GM10847 (cell line): ENCODE measurements around the gene LRIT1.

Experiments used
- POLR2A ChIP-seq: IDR thresholded peaks from 2 replicates; pipeline ENCODE4 v1.6.1; 2011; ENCODE audit not compliant: insufficient read length; ENCODE audit errors: extremely low read depth

Gene LRIT1

DNA sequence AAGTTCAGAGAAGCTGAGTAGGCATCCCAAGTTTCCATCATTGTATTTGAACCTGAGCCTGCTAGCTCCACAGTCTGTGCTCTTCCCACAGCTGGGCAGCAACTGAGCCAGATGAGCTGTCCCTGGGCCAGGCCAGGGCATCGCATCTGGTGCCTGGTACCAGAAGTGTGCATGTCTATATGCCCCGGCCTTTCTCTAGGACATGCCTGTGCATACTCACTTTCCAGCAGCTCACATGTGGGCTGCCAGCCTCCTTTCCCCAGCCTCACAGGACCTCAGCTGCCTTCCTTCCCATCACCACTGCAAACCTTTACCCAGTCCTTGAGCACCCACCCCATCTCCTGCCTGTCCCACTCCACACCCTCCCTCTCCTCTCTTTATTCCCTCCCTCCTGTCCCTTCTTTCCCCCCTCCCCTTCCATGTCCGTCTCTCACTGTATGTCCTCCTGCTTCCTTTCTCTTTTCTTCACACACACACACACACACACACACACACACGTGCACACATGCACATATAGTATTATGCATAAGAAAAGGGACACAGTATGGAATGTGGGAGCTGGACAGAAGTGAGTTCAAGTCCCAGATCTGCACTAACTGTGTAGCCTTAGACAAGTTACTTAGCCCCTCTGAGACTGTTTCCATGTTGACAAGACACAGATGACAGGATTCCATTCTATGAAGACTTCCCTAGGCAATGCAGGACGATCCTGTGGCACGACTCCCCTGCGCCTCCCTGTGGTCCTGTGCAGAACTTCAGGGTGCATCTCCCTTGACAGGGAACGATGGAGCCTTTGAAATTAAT, 36.1 kb downstream of the LRIT1 start:
- TF ChIP-seq POLR2A, result no peak

DNA sequence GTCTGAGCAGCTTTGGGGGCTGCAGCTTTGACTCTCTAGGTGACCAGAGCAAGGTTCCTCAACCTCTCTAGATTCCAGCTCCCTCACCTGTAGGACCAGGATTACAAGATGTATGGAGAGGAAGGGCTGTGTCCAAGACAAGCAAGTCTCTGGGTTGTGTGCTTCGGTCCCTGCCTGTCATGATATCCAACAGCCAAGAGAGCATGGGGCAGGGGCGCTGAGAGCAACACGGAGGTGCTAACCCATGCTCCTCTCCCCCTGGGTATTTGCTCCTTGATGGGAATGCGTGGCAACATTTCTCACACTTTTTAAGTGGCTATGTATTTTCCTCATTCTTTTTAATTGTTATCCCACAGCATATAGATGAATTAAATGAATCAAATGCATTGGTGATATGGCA, 36.7 kb downstream of the LRIT1 start:
- no peak for TF ChIP-seq POLR2A

DNA sequence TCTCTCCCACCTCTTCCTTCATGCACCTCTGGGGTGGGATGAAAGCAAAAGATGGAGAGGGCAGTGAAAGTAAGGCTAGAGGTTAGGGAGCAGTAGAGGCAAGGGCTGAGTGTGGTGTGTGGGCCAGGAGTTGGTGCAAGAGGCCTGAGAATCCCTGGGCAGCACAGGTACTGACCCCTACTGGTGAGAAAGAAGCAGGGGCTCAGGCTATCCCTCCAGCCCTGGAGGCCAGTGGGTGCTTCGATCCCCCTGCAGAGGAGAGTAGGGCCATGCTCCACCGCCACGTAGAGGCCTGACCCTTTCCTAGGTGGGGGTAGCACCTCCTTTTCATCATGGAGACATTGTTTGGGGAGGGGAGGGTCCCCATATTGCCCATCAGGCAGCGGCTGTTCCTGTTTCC, 37.2 kb downstream of the LRIT1 start:
- no peak for TF ChIP-seq POLR2A

DNA sequence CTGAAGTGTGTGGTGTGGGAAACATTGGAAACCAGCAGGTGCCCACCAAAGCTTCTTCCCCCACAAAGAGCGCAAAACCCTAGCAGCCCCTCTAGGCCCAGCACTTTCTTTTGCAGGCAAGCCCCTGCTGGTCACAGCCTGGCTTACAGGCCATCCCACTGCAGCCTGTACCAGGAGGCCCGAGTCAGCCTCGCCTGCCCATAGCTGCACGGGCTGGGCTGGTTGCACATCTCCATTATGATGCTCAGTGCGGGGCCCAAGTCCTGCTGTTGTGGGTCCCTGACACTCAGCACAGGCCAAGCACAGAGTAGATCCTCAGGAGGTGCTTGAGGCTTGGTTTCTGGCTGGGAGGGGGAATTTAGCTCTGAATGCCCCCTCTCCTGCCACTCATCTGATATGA, 39.0 kb downstream of the LRIT1 start:
- TF ChIP-seq POLR2A, result no peak

DNA sequence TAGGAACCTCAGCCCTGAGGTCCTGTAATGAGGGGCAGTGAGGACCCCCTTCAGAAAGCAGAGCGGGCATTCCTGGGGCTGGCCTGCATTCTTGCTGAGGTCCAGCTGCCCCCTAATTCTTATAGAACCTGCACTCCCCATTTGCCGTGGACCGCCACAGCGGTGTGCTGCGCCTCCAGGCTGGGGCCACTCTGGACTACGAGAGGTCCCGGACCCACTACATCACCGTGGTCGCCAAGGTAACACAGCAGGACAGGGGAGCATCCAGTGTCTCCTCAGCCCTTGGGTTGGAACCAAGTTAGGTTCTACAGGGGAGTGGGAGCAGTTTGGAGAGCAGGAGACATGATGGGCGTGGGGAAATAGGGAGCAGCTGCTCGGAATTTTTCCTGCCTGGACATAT, 39.7 kb downstream of the LRIT1 start:
- no peak for TF ChIP-seq POLR2A

DNA sequence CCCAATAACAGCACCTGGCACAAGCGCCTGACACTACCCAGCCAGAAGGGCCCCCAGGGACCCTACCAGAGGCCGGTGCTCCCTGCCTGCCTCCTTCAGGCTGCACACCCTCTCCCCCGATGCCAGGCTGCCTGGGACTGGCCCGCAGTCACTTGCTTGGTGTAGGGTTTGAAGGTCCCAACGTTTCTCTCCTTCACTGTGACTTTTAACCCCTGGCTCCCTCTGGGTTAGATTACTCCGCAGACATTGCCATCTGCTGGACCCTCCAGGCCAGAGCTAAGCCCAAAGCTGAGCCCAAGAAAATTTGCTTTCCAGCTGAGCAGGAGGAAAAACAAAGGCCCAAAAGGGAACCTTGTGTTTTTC, 40.1 kb downstream of the LRIT1 start:
- TF ChIP-seq POLR2A, result no peak

DNA sequence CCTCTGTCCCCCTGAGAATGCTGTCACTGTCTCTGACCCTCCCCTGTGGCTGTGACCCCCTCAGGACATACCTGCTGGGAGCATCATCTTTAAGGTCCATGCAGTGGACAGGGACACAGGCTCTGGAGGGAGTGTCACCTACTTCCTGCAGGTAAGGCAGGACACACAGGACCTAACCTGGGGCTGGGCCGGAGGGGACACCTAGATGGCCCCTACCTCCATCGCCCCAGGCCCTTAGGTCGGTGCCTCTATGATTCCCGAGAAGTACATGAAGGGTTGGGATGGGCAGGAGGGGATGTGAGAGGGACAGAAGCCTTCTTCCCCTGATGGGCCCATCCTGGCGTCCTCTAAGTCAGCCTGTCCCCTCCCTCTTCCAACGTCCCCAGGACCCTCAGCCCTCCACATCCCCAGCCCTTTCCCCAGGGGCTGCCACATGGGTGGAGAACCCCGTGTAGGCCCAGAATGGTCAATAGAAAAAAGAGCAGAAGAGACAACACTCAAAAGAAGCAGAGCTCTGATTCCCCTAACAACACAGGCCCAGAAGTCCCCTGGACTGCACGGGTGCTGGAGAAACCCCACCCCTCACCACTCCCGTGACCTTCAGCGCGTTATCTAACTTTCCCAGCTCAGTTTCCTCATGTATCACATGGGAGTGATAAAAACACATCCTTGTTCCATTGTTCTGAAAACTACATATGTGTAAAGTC, 40.7 kb downstream of the LRIT1 start:
- no peak for TF ChIP-seq POLR2A

DNA sequence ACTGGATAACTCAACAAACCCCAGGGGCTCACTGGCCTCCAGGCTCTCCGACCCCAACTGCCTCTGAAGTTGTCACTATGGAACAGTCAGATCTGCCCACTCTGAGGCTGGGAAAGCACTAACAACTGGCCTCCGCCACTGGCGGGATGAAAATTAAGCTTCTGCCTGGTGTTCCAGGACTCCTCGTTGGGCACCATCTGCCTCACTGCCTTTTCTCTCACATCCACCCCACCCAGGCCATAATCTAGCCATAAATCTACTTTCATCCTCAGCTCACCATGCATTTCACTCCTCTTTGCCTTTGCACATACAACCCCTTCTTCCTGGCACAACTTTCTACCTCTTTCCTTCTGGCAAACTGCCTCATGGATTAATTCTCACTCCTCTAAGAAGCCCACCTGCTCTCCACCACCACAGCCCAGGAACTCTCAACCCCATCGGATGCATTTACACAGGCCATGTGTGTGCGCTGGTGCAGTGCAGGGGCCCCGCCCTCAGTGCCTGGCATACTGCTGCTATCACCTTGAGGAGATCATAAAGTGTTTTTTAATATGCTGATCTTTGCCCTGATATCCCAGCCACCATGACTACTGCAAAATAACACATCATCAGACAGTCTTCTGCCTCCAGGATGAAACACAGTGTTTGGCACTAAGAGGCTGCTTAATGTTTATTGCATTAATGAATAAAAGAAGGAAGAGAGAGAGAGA, 43.0 kb downstream of the LRIT1 start:
- no peak for TF ChIP-seq POLR2A

DNA sequence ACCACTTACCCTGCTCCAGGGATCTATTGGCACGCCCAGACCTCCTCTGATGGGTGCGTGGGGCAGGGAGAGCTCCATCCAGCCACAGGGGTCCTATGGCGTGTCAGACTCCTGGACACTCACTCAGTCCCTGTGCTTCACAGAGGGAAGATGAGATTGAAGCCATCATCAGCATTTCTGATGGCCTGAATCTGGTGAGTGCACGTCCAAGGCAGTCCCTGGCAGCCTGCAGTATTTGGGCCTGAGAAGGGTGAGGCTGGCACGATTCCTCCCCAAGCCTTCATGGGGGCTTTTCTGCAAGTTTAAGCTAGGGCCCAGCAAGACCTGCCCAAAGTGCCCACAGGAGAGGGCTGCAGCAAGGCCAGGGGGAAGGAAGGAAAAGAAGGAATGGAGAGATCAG, 43.7 kb downstream of the LRIT1 start:
- no peak for TF ChIP-seq POLR2A

DNA sequence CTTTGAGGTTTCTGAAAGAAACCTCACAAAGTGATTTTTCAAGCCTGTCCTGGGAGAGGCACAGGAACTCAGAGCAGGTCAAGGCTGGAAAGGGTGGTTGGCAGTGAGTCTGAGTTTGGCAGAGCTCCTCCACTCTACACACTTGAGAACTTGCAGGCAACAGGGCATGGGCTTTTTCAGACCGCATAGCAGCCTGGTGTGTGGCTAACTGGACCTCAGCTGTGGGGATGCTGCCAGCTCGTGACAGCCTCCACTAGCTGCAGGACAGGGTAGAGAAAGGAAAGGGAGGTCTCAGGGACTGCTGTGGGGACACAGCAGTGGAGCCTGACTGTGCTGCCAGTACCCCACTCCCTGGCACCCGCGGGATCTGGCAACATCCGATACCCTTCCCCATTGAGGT, 44.4 kb downstream of the LRIT1 start:
- no peak for TF ChIP-seq POLR2A

DNA sequence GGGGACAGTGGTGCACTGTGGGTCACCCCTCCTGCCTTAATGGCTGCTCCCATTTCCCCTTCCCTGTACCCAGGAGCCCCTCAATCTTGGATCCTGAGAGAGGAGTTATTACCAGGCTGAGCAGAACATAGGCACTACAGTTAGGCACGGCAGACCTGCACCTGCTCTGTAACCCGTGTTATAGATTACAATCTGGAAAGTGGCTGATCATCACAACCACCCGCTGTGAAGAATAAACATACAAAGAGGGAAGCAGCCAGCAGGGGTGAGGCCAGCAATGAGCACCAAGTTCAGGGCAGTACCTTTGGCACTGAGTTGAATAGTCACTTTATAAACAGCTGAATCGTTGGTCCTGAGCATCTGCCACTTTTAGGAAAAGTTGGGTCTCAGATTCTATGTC, 45.3 kb downstream of the LRIT1 start:
- no peak for TF ChIP-seq POLR2A

DNA sequence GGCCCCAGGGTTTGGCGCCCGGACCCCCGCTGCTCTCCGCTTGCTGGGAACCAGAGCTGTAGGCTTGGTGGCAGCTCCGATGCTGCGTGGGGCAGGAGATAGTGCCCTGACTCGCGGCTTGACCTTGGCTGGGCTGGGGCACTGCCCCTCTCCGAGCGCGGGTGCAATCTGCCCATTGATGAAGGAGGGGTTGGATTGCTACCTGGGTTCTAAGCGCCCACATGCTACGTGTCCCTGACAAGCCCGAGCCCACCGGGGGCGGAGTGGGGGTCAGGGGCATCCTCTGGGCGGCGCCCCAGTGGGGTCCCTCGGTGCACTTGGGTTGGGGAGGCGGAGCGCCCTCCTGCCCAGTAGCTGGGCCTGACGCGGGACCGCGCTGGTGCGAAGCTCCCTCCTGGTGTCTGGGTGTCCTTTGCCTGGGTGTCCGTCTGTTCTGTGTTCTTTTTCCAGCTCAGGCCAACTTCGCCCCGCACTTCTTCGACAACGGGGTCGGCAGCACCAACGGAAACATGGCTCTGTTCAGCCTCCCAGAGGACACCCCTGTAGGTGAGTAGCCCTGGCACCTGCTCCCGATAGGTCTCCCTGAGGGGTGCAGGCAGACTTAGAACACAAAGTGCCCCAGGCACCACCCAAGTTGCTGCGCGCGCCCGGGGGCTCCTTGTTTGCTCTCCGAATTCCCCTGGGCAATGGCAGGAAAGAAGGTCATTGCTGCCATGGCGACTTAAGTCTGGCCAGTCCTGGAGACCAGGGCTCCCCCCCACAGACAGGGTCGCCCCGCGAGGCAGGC, 46.1 kb downstream of the LRIT1 start:
- TF ChIP-seq POLR2A, result no peak

DNA sequence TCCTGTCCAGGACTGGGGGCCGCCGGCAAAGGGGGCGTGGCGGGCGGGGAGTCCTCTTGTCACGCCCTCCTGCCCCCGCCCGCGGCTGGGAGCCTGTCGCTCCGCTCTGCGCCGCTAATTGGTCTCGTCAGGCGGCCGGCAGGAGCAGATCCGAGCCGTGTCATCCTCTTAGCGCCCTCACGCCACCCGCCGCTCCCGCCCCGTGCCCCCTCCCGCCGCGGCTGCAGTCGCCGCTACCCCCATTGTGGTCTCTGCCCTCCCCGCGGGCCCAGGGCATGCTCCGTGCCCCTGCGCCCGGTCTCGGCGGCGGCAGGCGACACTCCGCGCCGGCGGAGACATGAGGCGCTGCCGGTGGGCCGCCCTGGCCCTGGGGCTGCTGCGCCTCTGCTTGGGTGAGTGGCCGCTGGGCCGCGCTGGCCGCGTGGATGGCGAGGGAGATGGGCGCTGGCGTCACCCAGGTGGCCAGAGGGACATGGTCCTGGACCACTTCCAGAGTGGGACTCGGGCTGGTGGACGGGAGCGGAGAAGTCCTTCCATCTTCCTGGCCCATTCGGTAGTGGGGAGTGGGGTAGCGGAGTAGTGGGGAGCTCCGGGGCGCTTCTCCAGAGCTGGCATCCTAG, 46.8 kb downstream of the LRIT1 start, which contains the start of gene CDHR1:
TSS of gene CDHR1 (plus strand) at position 114 of the 620 bp plus-strand sequence. CDS start at position 338, 224 bp downstream.
- no peak for TF ChIP-seq POLR2A

DNA sequence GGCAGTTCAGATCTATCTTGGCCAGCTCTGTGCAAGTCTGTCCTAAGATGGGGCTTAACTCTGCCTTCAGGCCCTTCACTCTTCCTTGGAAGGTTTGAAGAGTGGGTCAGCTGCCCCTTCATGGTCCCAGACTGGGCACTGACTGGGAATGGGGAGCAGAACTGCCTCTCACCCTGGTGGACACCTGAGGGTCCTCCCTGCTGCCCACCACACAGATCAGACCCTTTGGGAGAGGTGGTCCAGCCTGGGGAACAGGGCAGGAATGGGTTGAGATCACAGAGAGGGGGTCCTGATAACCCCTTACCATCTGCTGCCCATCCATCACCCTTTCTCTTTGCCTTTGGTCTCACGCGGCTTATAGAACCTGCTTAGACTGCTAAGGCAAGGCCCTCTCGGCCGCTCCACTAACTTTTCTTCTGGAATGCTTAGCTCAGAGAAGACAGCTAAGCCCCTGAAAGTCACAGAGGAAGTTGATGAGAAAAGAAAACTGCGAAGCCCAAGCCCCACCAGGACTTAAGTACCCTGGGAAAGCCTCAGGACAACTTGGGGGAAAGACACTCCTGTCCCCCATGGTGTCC, 47.4 kb downstream of the LRIT1 start:
- no peak for TF ChIP-seq POLR2A
